CD1c-positive myeloid dendritic cell (primary cell): ENCODE measurements around the gene CADPS.

Experiments
- DNase-seq: peaks from one replicate; pipeline ENCODE4 v3.0.0-alpha.2; 2016; ENCODE audit errors: extremely low spot score

Gene CADPS

DNA sequence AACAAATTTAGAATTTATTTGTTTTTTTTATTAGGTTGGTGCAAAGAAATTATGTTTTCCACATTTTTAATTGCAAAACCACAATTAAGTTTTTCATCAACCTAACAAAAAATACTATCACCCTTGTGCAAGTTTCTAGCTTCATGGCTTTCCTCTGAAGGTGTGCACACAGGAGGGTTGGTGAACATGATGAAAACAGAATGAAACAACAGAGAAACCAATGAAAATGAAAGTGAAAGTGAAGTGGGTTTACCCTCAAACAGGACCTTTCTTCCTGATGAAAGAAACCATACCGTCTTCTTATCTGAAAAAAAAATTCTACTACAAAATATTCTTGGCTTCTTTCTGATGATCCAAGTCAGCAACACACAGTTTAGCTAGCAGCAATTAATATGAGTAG is 429.9 kb downstream of the CADPS start:
- DNase-seq: no peak

DNA sequence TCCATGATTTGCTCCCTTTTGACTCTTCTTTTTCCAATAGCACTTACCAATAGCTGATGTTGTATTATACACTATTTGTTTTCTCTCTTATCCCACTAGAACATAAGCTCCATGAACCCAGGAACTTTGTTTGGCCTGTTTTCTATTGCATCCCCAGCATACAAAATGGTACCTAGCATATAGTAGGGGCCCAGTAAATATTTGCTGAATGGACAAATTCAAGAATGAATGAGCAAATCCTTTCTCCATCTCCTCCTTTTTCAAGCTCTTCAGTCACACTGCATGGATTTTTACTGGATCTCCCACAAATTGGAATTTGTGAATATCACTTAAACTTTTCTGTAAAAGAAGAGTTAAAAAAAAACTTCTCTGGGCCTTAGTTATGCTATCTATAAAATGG is 435.2 kb downstream of the CADPS start:
- no peak for DNase-seq

DNA sequence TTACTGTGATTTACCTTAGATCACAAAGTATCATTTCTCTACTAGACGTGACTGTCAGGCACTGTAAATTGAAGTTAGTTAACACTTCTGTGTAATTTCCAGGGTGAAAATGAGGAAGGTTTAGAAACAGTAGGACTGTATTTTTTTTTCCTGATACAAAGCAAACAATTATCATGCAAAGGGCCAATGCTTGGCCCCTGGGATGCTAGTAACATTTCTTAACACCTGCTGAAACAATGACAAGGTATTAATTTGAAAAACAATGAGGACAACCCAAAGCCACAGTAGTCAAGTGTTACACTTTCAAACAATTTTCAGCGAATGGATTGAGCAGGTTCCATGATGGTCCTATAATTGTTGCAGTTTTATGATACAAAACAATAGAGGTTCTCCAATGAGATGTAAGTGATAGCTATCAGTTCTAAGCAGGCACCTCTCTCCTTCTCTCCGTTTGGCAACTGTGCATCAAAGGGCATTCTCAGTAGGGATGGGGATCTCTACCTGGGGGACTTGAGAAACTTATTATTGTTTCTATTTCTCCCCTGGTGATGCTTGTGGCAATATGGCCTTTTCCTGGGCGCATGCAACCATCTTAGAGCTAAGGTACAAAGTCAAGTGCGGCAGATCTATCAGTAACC is 435.9 kb downstream of the CADPS start:
- DNase-seq: no peak

DNA sequence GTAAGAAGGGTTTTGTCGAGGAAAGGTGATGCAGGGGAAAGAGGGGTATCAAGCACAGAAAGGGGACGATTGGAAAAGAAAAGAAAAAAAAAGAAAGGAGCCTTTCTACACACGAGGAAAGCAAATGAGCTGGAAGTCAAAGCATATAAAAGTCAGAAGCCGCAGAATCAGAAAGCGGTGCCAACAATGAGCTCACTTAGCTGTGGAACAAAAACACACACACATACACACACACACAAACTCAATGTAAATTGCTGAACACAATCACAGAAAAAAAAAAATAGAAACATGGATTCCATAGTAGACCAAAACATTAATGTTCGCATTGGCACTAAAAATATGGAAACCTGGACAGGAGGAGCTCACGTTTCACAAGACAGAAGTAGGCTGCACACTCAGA is 438.4 kb downstream of the CADPS start:
- DNase-seq: no peak

DNA sequence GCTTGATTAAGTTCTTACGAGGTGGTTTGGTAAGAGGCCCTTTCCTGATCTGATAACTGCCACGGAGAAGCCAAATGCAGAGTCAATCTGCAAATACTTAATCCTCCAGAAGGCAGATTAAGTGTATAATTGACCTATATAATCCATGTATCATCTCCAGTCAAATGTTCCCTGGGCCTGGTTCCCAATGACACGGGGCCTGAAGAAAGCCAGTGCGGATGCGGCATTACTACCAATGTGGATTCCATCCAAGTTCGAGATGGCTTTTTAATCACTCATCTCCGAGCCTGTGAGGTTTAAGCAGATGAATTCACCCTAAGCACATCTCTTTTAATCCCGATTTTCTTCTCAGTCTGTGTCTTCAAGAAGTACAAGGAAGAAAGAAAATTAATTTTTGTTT is 441.8 kb downstream of the CADPS start:
- DNase-seq: no peak

DNA sequence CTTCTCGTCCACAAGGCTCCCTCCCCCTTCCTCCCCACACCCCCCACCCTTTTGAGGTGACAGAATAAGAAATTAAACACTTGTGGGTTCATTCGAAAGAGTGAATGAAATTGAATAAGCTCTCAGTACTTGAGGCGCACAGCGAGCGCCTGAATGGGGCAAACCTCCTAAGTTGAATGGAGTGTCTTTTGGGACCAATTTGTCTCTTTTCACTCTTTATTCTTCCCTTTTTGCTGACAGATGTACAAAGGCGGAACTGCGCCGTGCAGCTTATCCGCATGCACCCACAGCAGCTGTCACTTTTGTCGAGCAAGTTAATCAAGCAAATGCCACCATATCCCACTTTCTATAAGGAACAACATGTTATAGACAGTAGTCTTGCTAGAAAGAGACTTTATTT is 454.0 kb downstream of the CADPS start:
- DNase-seq: no peak

DNA sequence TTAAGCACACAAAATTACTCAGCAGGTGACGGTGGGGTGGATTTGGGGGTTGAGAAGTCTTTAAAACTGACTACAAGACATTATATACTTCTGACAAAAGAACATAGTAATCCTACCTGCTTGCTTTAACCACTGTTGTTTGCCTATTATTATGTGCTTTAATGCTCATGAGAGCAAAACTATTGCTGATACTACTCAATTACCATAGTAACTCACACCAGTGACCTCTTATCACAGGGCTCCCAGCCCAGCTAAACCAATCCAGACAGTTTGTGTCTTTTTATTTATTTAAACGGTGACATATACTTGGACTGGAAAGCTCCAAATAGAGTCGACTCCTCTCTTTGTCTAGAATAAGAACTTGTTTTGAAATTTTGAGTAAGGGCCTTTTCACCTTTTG is 459.1 kb downstream of the CADPS start:
- no peak for DNase-seq

DNA sequence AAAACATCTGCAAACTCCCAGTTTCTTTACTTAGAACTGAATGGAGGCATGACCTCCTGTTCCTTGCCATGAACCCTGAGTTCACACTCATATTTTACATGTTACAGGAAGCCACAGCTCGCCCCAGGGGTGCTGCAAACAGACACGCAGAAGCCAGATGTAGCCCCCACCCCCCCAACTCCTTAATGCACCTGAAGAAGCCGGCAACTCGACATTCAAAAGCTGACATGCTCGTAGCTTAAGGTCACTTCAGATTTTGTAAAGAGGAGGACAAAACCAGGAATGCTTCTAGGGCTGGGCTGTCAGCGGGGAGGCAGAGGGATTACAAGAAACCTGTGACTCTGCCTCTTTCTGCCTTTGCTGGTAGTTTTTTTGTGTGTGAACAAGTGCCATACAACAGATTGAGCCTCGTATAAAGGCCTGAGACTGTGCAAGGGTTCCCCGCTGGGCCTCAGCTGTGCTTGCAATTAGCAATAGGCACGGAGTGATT is 459.9 kb downstream of the CADPS start:
- no peak for DNase-seq

DNA sequence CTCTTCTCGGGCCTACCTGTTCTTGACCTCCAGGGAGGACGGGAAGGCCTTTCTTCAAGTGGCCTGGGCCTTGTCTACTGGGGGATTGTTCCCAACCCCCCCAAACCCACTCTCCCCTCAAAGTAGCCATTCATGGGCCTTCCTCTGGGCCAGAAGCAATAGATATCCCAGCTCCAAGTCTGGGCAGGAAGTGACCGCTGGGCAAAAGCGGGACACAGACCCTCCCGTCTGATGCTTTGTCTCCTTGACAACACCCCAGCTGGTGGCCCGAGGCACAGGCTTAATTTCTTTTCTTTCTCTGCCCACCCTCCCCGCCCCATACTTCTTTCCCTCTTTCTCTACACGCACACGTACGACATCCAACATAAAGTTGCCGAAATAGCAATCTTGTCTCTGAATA is 460.4 kb downstream of the CADPS start:
- no peak for DNase-seq

DNA sequence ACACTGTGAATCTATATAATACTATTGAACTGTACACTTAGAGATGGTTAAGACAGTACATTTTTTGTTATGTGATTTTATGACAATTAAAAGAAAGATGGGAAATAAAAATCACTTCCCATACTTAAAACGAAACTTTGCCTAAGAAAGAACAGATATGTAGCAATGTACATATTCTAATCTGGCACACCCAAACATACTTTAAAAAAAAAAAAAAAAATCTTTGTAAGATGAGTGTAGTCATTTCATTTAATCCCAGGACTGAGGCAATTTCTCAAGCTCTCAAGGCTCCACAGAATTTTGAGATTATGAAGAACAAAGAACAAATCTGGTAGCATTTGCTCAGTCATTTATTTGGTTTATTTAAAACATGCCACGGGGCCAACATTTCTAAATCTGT is 461.5 kb downstream of the CADPS start:
- no peak for DNase-seq

DNA sequence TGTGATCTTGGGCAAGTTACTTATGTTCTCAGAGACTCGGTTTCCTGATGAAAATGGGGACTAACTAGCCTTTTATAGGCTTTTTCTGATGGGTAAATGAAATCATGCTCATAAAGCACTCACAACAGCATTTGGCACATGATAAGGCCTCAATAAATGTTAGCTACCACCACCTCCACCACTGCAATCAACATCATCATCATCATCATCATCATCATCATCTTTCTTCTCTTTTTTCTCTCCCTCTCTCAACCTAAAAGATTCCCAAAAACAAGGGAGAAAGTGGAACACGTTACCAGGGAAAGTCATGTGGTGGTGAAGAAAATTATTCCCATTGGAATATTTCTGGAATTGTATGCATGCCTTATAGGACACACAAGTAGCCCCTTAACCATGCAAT is 468.3 kb downstream of the CADPS start:
- DNase-seq: no peak

DNA sequence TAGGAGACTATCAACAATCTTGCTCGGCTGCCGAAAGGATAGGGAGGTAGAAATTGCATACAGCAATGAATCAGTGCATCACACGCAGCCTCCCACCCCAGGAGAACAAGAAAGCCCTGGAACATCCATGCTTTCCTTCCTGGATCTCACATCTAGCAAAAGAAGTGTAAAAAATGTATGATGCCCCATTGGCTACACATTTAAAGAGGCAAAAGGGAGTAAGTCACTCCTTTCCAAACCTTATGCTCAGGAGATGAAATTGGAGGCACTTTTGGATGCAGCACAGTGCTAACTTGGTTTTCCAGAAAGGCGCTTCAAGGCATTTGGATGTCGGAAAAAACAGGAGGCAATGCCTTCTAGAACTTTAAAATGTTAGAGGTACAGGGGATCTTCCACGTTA is 469.6 kb downstream of the CADPS start:
- no peak for DNase-seq

DNA sequence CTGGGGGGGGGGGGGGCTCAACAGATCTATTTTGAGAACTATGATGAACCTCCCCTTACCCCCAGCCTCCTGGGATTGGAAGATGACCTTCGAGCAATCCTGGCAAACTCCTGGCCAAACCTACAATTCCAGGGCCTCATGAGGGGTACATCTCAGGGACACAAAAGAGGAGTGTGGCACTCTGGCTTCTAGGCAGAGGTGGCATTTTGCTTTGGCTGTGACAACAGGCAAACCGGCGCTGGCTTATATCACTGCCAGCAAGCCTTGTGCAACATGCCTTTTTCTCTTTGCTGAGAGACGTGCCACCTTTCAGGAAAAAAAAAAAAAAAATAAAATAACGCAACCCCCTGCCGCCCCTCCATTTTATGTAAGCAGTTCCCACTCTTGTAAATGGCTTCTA is 470.1 kb downstream of the CADPS start:
- DNase-seq: no peak

DNA sequence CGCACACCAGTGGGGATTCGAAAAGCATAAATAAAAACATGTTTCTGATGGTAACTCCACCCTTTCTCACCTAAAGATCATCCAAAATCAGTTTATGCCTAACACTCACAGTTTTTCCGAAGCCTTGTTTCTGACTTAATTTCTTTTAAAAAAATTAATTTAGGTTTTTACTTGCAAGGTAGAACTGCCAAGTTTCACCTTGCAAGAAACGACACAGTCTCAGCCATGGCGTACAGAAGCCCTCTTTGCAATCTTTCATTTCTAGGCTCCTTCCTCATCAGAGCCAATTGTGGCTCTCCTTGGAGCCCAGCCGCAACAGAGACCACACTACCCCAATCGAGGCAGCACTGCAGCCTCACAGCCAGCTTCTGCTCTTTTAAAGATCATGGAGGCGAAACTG is 470.9 kb downstream of the CADPS start:
- no peak for DNase-seq

DNA sequence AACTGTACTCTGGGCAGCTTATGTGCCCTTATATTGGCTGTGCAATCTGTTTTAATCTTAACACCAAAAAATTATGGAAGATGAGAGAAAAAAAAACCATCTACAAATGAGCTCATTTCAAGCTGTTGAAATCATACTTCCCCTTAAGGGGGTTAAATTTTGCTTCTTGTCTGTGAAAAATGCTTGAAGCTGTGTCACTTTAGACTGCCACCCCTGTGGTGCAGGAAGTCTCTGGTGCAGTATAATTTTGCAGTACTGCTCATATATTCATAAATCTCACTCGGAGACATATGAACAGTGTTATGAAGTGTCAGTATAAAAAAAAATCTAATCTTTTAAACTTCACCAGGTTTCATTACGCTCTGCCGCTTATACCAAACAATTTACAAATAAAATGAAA is 471.5 kb downstream of the CADPS start:
- no peak for DNase-seq

DNA sequence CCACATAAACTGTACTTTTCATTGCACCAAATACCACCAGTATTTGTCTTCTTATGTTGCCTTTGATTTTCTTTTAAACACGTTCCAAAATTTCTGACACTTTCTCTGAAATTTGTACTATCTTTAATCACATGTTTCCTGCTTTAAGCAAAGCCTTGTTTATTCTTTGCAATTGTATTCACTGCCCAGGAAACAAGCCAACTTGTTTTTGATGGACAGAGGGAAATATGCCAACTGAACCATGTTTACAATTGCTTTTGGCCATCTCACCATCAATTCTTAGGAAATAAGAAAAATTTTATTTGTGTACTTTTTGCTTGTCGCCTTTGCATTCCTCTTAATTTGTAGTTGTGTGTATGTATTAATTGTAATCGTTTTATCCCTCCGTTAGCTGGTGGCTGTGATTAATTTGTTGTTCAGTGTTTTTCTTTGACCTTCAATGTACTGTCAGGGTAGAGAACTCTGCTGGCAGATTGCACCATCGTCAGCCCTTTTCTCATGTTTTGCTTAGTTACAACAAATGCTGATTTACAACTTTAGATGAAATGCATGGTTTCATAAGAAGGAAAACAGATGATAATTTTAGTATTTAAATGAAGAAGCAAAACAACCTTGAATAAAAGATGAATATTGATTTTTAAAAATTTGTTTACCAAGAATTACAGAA is 482.5 kb downstream of the CADPS start:
- DNase-seq: no peak

DNA sequence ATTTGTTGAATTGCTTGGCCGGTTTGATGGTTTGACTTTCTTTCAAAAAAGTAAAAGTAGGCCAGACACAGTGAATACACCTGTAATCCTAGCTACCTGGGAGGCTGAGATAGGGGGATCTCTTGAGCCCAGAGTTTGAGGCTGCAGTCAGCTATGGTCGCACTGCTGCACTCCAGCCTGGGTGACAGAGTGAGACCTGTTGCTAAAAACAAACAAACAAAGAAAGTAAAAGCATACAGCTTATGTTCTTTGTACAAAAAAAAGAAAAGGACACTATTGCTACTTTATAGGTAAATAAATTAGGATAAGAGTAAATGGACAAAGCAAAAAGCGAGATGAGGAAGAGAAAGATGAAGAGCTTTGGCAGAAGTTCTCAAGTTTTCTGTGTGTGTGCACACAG is 488.0 kb downstream of the CADPS start:
- DNase-seq: no peak

DNA sequence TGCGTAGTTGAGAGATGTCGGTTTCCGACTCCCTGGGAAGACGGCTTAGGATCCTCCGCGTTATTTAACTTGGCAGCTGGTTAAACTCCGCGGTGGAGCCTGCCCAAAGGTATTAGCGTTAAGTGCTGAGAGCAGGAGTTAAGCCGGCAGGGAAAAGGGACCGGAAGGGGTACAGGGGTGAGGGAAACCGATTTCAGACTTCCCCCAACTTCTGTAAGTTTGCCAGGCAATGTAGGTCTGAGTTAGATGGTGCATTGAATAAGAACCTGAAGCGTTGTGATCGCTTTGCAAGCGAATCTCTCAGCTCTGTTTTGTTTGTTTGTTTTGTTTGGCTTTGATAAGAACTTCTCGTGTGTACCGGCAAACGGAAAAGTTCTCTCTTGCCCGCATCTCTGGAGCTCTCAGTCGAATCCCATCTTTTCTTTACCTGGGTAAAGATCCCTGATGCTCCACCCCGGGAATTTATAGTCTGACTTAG is 495.9 kb downstream of the CADPS start:
- no peak for DNase-seq

DNA sequence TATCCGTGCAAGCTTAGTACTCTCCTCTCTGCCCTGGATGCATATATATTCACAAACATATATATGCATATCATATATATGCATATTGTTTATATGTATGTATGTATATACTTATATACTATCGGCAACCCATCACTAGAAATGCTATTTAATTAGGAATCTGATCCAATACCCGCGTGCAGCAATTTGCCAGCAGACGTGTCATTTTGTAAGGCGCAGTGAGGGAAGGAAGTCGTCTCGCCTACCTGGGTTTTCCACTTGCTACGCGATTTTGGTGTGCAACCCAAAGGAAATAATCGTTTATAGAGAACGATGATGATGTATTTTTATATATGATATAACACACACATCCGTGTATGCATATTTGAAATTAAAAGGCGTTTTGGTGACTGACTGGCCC is 496.3 kb downstream of the CADPS start:
- DNase-seq: no peak

DNA sequence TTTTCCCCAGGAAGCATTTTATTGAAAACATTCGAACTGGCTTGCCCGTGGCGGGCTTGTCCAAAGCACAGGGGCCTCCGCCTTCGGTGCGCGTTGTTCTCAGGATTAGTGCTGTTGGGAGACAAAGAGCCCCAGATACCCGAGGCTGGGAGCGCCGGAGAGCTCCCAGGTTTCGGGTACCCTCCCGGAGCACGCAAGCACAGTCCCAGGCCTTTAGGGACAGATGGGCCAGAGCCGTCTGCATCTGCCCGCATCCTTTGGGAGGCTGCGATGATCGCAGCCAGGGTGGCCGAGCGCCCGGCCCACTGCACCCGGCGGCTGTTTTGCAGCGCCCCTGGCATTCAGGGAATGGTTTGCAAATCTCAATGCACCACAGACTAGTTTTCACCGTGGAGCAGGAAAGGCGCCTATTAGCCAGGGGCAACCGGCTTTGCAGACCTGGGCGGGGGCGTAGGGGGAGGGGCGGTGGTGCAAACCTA is 496.9 kb downstream of the CADPS start:
- DNase-seq: no peak

DNA sequence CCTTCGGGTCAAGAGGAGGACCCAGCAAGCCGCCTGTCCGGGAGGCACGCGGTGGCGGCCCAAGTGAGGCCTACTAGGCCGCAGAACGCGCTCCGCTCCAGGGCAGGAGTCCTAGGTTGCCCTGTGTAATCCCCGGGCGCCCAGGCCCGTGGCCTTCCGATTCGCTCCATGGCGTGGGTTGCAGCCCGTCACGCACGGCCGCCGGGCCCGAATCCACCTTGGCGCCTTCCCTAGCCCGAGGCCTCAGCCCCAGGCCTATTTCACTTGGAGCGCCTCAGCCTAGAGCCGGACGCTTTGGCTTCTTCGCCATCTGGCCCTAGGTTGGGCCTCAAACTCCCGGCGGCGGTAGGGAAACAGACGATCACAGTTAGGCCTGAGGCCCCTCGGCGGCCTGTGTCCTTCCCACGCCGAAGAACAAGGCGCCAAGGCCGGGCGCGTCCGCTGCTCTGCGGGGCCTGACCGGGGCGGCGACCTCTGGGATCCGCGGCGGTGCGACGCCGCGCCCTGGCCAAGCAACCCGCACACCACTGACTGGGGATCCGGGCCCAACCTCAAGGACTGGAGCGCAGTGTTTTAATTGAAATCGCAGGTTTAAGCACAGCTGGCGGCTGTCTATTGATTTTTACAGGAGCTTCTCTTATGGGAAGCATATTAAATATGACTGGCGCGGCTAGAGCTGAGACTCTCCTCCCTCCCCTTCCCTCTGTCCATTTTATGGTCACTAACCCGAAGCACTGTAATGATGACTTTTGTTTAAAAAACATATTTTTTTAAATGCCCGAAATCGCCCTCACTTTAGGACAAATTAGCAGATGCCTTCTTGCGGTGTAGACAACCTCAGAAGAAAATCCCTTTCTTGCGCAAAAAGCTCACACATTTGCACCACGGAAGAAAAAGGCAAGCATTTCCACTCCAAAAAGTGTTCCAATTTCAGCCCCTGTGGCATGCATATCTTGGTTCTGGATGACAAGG is 498.0 kb downstream of the CADPS start:
- no peak for DNase-seq

DNA sequence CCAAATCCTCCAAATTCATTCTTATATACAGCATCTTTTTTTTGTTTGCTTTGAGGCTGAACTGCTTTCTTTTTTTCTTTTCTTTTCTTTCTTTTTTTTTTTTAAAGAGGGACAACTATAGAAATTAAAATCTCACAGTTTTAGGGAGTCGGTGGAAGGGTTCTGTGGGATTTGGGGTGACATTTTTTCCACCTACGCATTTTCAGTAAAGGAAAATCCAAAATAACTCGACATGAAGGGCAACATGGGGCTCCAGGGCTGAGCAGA is 498.8 kb downstream of the CADPS start:
- DNase-seq: no peak
